ENCODE data around the gene CSPG4.
"Not testable (repeated sequence)": the region's sequence is repeated elsewhere in the genome, so short reads cannot be mapped to it uniquely, and the experiment has no call there.

The CSPG4 gene

DNA sequence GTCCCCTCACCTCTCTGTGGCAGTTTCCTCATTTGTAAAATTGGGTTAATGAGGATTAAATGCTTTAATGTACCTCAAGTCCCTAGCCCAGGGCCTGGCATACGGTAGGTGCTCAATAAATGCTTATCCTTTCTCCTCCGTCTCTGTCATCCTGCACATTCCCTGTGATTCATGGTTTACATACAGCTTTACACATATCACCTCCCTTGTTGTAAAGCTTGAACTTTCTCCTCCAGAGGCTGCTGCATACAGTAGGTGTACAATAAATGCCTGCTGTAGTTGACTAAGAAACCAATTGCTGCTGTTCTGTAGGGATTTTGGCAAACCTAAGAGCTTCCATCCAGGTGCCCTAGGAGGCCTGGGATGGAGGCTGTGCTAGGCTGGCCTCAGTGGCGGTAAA lies 1.5 kb upstream of the CSPG4 start:
- TF ChIP-seq POLR2AphosphoS5 (IDR thresholded peaks at IDR 0.05; ENCODE audit: borderline replicate concordance, low read depth, low read length) (no peak), EZH2 (IDR thresholded peaks at IDR 0.05) (no peak), FOXP2 (optimal IDR thresholded peaks at IDR 0.05; ENCODE audit: control extremely low read depth, extremely low read length, insufficient read depth) (no peak)
- H3K27ac ChIP-seq: no peak overlapping the region

DNA sequence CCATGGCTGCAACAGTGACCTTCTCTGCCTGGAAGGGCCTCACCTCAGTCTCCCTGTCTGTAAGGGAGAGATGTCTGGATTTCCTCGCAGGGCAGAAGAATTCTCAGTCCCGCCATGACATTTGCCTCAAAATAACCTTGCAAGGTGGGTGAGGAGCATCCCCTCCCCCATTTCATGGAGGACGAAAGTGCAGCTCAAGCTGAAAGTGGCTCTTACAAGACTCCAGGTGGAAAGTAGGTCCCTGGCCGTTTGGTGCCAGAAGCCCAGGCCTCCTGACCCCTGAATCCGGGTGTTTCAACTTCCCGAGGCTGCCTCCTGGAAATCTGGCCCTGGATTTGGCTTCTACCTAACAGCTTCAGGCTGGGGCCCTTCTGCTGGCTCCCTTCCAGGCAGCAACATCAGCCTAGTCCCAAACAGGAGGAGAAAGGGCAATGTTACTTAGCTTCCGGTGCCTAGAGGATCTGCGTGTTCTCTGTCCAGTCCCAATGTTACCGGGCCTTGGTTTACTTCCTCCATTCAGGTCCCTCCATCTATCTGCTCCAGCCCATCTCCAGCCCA lies 769 bp upstream of the CSPG4 start:
- Histone ChIP-seq H3K9me3 (ENCODE audit: low read depth, low read length) (no peaks in the 10 kb centered on the region), H3K9ac (ENCODE audit: insufficient read length) (no peak overlapping the region)
- no peak for DNase-seq (ENCODE audit: low read depth, low spot score)

More for the DNA sequence above, 1.5 kb upstream of the CSPG4 start:
- Histone ChIP-seq H3K9me3 (ENCODE audit: low read depth, low read length) (no peaks in the 10 kb centered on the region), H3K36me3 (ENCODE audit: insufficient read depth, low read length) (no peaks in the 10 kb centered on the region), H3K4me3 (no peak overlapping the region), H3K9ac (ENCODE audit: insufficient read length) (no peak overlapping the region)
- DNase-seq (ENCODE audit: low read depth, low spot score): no peak

DNA sequence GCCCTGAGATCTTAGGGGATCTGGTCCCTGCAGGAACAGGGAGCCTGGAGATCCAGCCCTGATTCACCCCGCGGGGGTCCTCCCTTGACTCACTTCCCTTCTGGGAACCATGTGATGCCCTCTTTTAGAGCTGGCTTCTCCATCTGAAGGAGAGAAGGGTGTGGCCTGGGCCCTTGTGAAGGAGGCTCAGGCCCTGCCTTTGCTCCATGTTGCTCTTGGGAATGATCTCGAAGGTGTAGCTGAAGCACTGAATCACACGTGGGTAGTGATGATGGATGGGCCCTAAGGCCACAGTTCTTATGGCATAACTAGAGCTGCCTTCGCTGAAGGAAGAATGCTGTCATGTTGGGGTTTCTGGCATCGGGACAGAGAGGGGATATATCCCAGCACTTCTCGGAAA lies 1.2 kb downstream of the CSPG4 start:
- DNase-seq (ENCODE audit: low read depth, low spot score); H3K27ac ChIP-seq; H3K36me3 ChIP-seq (ENCODE audit: insufficient read depth, low read length); H3K9ac ChIP-seq (ENCODE audit: insufficient read length); H3K4me3 ChIP-seq; H3K9me3 ChIP-seq (ENCODE audit: low read depth, low read length): not testable (repeated sequence)

More for the DNA sequence above, 769 bp upstream of the CSPG4 start:
- TF ChIP-seq FOXP2 (optimal IDR thresholded peaks at IDR 0.05; ENCODE audit: control extremely low read depth, extremely low read length, insufficient read depth): no peak
- TF ChIP-seq POLR2AphosphoS5 (IDR thresholded peaks at IDR 0.05; ENCODE audit: borderline replicate concordance, low read depth, low read length): no peak
- TF ChIP-seq EZH2 (IDR thresholded peaks at IDR 0.05): no peak
- H3K27ac ChIP-seq: no peak overlapping the region
- no peak overlapping the region for H3K4me3 ChIP-seq
- no peaks in the 10 kb centered on the region for H3K36me3 ChIP-seq (ENCODE audit: insufficient read depth, low read length)

DNA sequence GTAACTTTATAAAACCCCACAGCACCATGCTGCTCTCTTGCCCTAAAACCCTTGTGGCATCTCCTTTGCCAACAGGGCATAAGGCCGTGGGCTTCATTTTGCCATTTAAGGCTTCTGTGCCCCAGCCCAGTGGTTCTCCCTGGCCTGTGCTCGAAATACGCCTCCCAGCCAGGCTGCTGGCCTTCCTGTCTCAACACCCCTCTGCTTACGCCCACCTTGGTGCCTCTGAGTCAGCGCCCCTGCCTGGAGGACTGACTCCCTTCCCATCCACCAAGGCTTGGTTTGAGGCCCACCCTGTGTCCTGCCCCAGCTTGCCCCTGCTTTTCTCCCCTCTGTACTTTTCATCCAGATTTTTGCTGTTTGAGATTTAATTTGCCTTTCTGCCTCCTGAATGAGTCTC lies 1.8 kb downstream of the CSPG4 start:
- not testable (repeated sequence) for H3K27ac ChIP-seq; H3K36me3 ChIP-seq (ENCODE audit: insufficient read depth, low read length); H3K9ac ChIP-seq (ENCODE audit: insufficient read length); DNase-seq (ENCODE audit: low read depth, low spot score); H3K4me3 ChIP-seq; H3K9me3 ChIP-seq (ENCODE audit: low read depth, low read length)

DNA sequence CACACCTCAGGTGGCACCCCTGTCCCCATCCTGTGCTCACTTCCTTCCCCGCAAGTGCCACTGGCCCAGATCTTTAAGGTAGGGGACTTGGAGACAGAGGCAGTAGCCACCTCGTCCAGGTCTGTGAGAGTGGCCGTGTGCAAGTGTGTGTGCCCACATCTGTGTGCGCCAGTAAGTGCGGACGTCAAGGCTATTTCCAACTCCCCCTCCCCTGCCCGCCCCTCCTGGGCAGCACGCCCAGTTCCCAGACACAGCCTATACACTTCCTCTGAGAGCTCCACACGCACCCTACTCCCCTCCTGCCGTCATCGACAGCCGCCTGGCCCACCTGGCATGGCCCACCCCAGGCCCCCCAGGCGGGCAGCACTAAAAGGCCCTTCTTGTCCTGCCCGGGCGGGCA lies 3.2 kb downstream of the CSPG4 start:
- DNase-seq (ENCODE audit: low read depth, low spot score); H3K27ac ChIP-seq; H3K9me3 ChIP-seq (ENCODE audit: low read depth, low read length); H3K9ac ChIP-seq (ENCODE audit: insufficient read length); H3K4me3 ChIP-seq; H3K36me3 ChIP-seq (ENCODE audit: insufficient read depth, low read length): not testable (repeated sequence)

DNA sequence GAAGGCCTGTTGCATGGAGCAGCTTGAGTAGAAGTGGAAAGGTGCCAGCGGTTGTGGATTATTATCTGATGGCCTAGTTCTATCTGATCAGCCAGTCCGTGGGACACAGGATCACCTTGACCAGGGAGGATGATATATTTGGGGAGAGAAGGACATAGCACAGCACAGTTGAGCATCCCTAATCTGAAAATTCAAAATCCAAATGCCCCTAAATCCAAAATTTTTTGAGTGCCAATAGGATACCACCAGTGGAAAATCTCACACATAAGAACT lies 6.0 kb downstream of the CSPG4 start:
- TF ChIP-seq EZH2 (IDR thresholded peaks at IDR 0.05) (no peak), POLR2AphosphoS5 (IDR thresholded peaks at IDR 0.05; ENCODE audit: borderline replicate concordance, low read depth, low read length) (no peak), FOXP2 (optimal IDR thresholded peaks at IDR 0.05; ENCODE audit: control extremely low read depth, extremely low read length, insufficient read depth) (no peak)
- no peaks in the 10 kb centered on the region for H3K9me3 ChIP-seq (ENCODE audit: low read depth, low read length)
- no peak overlapping the region for H3K4me3 ChIP-seq
- H3K27ac ChIP-seq: no peak overlapping the region
- H3K9ac ChIP-seq (ENCODE audit: insufficient read length): no peak overlapping the region
- no peak for DNase-seq (ENCODE audit: low read depth, low spot score)
- no peaks in the 10 kb centered on the region for H3K36me3 ChIP-seq (ENCODE audit: insufficient read depth, low read length)

DNA sequence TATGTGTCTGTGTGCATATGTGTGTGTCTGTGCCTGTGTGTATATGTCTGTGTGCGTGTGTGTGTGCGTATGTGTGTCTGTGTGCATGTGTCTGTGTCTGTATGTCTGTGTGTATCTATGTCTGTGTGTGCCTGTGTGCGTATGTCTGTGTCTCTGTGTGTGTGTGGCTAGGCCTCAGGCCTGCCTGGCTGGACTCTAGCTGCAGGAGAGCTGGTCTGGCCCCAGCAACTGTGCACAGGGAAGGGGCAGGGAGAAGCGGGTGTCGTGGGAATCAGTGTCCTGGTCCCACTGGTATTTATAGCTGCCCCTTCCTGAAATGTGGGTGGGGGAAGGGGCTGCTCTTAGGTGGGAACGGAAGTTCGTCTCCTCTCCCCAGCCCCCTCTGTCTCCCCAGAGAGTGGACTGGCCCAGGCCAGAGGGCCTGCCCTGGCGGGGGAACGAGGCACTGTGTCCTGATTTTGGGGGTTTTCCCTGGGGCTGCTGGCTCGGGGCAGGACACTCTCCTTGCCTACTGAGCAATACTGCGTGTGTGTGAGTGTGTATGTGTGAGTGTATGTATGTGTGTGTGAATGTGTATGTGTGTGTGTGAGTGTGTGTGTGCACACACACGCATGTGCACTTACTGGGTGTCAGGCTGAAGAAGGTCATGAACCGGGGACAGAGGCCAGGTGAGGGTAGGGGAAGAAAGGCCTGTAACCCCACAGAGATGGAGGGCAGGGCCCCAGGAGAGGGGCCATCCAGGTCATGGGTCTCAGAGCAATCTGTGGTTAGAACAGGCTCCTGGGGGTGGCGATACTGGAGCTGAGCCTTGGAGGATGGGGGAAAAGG lies 6.6 kb downstream of the CSPG4 start:
- no peak overlapping the region for H3K27ac ChIP-seq
- no peak for DNase-seq (ENCODE audit: low read depth, low spot score)
- no peak for TF ChIP-seq POLR2AphosphoS5 (IDR thresholded peaks at IDR 0.05; ENCODE audit: borderline replicate concordance, low read depth, low read length)
- H3K4me3 ChIP-seq: no peak overlapping the region
- H3K9me3 ChIP-seq (ENCODE audit: low read depth, low read length): no peaks in the 10 kb centered on the region
- H3K36me3 ChIP-seq (ENCODE audit: insufficient read depth, low read length): no peaks in the 10 kb centered on the region
- H3K9ac ChIP-seq (ENCODE audit: insufficient read length): no peak overlapping the region

DNA sequence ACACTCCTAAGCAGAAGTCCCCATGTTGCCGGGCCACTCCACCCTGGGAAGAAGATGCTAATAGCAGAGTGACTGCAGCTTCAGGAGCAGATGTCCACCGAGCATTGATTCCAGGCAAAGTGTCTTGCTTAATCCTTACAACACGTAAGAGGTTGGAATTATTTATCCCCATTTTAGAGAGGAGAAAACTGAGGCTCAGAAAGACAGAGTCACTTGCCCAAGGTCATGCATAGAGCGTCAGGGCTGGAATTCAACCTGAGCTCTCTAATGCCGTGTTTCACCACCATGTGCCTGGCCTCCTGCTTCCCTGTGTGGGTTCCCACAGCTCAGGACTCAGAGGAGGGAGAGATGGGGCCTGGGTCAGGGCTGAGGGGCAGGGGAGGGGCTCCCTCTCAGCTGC lies 7.3 kb downstream of the CSPG4 start:
- H3K27ac ChIP-seq; DNase-seq (ENCODE audit: low read depth, low spot score); H3K9me3 ChIP-seq (ENCODE audit: low read depth, low read length); H3K4me3 ChIP-seq; H3K9ac ChIP-seq (ENCODE audit: insufficient read length); H3K36me3 ChIP-seq (ENCODE audit: insufficient read depth, low read length): not testable (repeated sequence)

DNA sequence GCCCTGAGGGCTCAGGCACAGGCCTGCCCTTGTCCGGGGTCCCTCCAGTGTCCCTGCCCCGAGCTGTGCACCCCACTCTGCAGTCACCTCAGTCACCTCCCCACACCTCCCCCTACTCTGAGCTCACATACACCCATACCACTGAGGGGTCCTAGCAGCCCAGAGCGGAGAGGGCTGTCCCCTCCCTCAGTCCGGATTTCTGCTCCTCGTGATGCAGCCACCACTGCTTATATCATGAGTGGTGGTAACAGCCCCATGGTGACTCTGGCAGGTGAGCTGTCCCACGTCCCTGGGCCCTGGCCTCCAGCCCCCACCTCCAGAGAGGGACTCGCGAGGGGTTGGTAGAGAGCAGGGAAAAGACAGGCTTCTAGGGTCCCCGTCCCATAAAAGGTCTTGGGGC lies 8.0 kb downstream of the CSPG4 start:
- no peak overlapping the region for H3K9ac ChIP-seq (ENCODE audit: insufficient read length)

More for the DNA sequence above, 8.0 kb downstream of the CSPG4 start:
- no peaks in the 10 kb centered on the region for H3K36me3 ChIP-seq (ENCODE audit: insufficient read depth, low read length)
- H3K9me3 ChIP-seq (ENCODE audit: low read depth, low read length): no peaks in the 10 kb centered on the region
- H3K4me3 ChIP-seq: no peak overlapping the region
- no peak for DNase-seq (ENCODE audit: low read depth, low spot score)
- H3K27ac ChIP-seq: no peak overlapping the region
- TF ChIP-seq EZH2 (IDR thresholded peaks at IDR 0.05): no peak
- TF ChIP-seq FOXP2 (optimal IDR thresholded peaks at IDR 0.05; ENCODE audit: control extremely low read depth, extremely low read length, insufficient read depth): no peak
- TF ChIP-seq POLR2AphosphoS5 (IDR thresholded peaks at IDR 0.05; ENCODE audit: borderline replicate concordance, low read depth, low read length): no peak
